Activated T-cell treated with anti-CD3 and anti-CD28 coated beads, Interleukin-2, amount 50 U/mL, for 4 hours (primary cell): ENCODE data around the gene ZNF670. TPM values are rescaled to one million over a fixed set of nuclear protein-coding genes. Genes with fewer than 3 reads are reported as not detected.

Source experiments
- ATAC-seq, 2 donors: fragments of 200-7000 bp; cut with Tn5 transposase; one replicate each; pipeline ENCODE4 v1.10.0; 2021
- DNase-seq: peaks from one replicate; pipeline ENCODE4 v3.0.0-alpha.2; 2020
- H3K27me3 Mint-ChIP-seq: one replicate; pipeline ENCODE4 v1.8.0; 2021; ENCODE audit warnings: low read depth, mixed read lengths
- H3K36me3 Mint-ChIP-seq: one replicate; pipeline ENCODE4 v1.8.0; 2022; ENCODE audit warnings: mixed read lengths; ENCODE audit not compliant: insufficient read depth
- H3K4me1 Mint-ChIP-seq: one replicate; pipeline ENCODE4 v1.8.0; 2021; ENCODE audit warnings: low read depth, mixed read lengths
- H3K4me3 Mint-ChIP-seq: one replicate; pipeline ENCODE4 v1.8.0; 2021; ENCODE audit warnings: mild to moderate bottlenecking, moderate library complexity, mixed read lengths
- H3K9me3 Mint-ChIP-seq: one replicate; pipeline ENCODE4 v1.8.0; 2021; ENCODE audit warnings: mixed read lengths
- total RNA-seq, 3 donors: library from RNA; stranded (reverse); gene quantifications; one replicate each; pipeline ENCODE4 v1.2.1, GENCODE V29; 2021

Gene ZNF670
- total RNA-seq, 3 donors from 2014 or later, result 2.8 to 3.5 (median 2.8) TPM

- Mint-ChIP-seq H3K9me3 (no peaks in the 10 kb centered on the region), H3K4me3 (peak overlapping the region; percentile 47), H3K27me3 (peaks cover 43% of the 10 kb centered on the region), H3K36me3 (no peaks in the 10 kb centered on the region), H3K4me1 (peaks cover 6% of the 10 kb centered on the region)
- ATAC-seq (no peak), DNase-seq (no peak)
These were observed 33.8 kb upstream of the ZNF670 start for GRCh38 chr1:247112479-247112781.

- Mint-ChIP-seq H3K36me3 (no peaks in the 10 kb centered on the region), H3K4me3 (peak overlapping the region; percentile 21), H3K4me1 (peaks cover 6% of the 10 kb centered on the region), H3K9me3 (no peaks in the 10 kb centered on the region), H3K27me3 (peaks cover 45% of the 10 kb centered on the region)
- ATAC-seq, result peak; percentile 41 to 47
- no peak for DNase-seq
These were observed 33.3 kb upstream of the ZNF670 start for GRCh38 chr1:247111700-247112478.

DNA sequence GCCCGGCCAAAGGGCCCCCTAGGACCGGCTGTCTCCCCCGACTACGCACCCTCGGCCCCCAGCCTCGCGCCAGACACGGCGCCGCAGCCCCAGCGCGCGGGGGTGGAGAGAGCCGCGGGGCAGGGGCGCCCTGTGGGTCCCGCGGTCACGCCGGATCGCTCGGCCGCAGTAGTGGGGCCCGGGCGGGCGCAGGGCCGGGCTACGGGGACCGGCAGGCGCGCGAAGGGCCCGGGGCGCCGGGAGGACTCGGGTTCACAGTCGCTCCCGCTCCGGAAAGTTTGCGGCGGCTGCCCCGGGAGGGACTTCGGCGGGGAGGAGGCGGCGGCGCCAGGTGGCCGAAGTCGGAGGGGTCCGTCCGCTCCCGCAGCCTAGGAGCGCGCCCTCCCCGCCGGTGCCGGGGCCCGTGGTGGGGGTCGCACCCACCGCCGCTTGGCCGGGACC is 32.7 kb upstream of the ZNF670 start:
- H3K27me3 Mint-ChIP-seq, result peaks cover 46% of the 10 kb centered on the region
- peak overlapping the region; percentile 79 for H3K4me3 Mint-ChIP-seq
- no peaks in the 10 kb centered on the region for H3K9me3 Mint-ChIP-seq
- ATAC-seq (peak; percentile 39 to 49), DNase-seq (no peak)
- no peaks in the 10 kb centered on the region for H3K36me3 Mint-ChIP-seq
- peaks cover 6% of the 10 kb centered on the region for H3K4me1 Mint-ChIP-seq

DNA sequence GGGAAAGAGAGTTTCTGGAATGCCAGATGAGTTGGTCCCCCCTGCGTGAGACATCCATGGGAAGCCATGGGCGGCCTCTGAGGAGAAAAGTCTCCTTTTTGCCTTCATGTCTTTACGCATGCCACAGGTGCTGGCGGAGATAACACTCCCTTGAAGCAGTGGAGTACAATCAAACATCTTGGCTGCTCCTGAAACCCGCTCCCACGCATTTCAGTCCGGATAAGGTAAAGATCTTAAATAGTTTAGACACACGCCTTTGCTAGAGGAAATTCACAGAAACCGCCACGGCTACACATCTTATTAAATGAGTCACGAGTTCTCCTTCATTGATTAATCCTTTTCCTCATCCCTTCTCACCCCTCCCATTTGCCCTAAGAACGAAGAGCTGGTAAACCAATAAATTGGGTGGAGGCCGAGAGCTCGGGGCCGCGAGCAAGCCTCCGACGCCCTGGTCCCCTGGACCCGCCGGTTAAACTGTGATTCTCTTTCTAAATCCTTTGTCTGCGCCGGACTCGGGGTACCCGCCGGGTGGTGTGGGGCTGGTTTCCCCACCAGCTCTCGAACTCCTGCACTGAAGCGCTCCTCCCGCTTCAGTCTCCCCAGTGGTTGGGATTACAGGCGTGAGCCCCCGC is 32.1 kb upstream of the ZNF670 start:
- DNase-seq, result peak; percentile 29
- H3K27me3 Mint-ChIP-seq, result peaks cover 51% of the 10 kb centered on the region
- peak; percentile 50 to 62 for ATAC-seq
- H3K9me3 Mint-ChIP-seq, result no peaks in the 10 kb centered on the region
- peak overlapping the region; percentile 79 for H3K4me3 Mint-ChIP-seq
- peaks cover 6% of the 10 kb centered on the region for H3K4me1 Mint-ChIP-seq
- H3K36me3 Mint-ChIP-seq, result no peaks in the 10 kb centered on the region

DNA sequence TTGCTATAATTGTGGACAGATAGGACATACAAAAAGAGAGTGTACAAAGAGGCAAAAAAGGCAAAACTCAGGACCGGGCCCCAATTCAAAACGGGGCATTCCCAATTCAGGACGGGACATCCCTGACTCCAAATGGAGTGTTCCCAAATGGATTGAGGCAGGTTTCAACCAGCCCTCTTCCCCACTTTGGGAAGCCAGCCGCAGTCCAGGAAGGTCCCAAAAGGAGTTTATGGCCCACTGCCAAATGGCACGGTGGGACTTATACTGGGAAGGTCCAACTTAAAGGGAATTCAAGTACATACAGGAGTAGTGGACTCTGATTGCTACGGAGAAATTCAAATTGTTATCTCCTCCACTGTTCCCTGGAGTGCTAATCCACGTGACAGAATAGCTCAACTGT is 29.1 kb upstream of the ZNF670 start:
- DNase-seq (no peak), ATAC-seq (no peak)
- Mint-ChIP-seq H3K4me1 (peaks cover 18% of the 10 kb centered on the region), H3K4me3 (no peak overlapping the region), H3K27me3 (peaks cover 44% of the 10 kb centered on the region), H3K36me3 (peaks cover 1% of the 10 kb centered on the region), H3K9me3 (no peaks in the 10 kb centered on the region)

DNA sequence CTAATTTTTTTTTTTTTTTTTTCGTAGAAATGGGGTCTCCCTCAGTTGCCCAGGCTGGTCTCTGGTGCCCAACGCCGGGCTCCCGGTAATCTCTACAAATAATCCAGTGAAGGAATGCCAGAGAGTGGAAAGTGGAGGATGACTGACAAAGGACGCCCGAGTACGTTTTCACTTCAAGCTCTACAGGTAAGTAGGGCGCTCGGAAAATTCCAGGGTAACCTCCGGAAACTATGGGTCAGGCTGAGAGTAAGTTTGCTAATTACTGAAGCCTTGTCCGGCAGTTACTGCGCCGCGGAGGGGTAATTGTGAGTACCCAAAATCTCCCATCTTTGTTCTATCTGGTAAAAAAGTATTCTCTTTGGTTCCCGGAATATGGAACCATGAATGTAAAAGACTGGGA is 27.4 kb upstream of the ZNF670 start:
- no peak for DNase-seq
- peaks cover 18% of the 10 kb centered on the region for H3K36me3 Mint-ChIP-seq
- ATAC-seq, result no peak

GRCh38 chr1:247104965-247105364 is 26.4 kb upstream of the ZNF670 start:
- Mint-ChIP-seq H3K9me3 (peaks cover 19% of the 10 kb centered on the region), H3K27me3 (peaks cover 35% of the 10 kb centered on the region), H3K4me1 (peaks cover 14% of the 10 kb centered on the region), H3K4me3 (peak overlapping the region; percentile 6), H3K36me3 (peaks cover 26% of the 10 kb centered on the region)
- DNase-seq (no peak), ATAC-seq (no peak)

More for the DNA sequence above, 27.4 kb upstream of the ZNF670 start:
- H3K4me1 Mint-ChIP-seq, result peaks cover 19% of the 10 kb centered on the region
- H3K4me3 Mint-ChIP-seq, result no peak overlapping the region
- peaks cover 39% of the 10 kb centered on the region for H3K27me3 Mint-ChIP-seq
- peaks cover 12% of the 10 kb centered on the region for H3K9me3 Mint-ChIP-seq

DNA sequence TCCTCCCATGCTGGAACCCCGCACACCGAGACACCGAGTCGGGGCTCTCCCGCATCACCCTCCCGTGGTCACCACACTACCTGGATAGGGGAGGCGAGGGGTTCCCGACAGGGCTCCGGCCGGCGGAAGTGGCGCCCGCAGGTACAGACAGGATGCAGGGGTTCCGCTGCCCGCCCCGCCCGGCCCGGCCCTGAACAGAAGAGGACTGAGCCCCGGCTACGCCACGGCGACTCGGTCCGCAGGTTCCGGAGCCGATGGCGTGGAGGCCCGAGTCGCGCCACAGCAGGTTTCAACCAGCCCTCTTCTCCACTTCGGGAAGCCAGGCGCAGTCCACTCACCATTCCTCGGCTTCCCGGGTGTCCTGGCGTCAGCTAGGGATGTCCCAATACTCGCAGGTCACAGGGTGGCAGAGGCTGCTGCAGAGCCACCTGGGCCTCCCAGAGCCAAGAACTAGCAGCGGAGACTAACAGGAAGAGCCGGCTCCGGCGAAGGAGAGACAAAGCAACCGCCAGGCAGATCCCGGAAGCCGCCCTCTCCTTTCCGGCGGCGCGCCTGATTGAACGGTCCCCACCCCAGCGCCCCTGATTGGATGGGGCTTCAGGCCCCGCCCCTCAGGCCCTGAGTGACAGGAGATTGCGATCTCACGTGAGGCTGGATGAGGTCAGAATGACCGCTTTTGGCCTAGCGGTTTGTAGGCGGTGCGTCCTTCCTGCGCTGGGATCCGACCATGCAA is 25.4 kb upstream of the ZNF670 start, which contains the start of gene ZNF669:
Gene ZNF669 (minus strand): TSS at position 498 of the 733 bp plus-strand sequence. CDS start 157 bp downstream, at position 341.
- Mint-ChIP-seq H3K4me1 (peaks cover 14% of the 10 kb centered on the region), H3K4me3 (peak within 1 kb of the TSS; percentile 91), H3K36me3 (peaks cover 27% of the 10 kb centered on the region), H3K27me3 (peaks cover 25% of the 10 kb centered on the region), H3K9me3 (peaks cover 19% of the 10 kb centered on the region)
- ATAC-seq (peak; percentile 100), DNase-seq (peak; percentile 85)

GRCh38 chr1:247102381-247102780 is 23.8 kb upstream of the ZNF670 start:
- peaks cover 39% of the 10 kb centered on the region for H3K36me3 Mint-ChIP-seq

DNA sequence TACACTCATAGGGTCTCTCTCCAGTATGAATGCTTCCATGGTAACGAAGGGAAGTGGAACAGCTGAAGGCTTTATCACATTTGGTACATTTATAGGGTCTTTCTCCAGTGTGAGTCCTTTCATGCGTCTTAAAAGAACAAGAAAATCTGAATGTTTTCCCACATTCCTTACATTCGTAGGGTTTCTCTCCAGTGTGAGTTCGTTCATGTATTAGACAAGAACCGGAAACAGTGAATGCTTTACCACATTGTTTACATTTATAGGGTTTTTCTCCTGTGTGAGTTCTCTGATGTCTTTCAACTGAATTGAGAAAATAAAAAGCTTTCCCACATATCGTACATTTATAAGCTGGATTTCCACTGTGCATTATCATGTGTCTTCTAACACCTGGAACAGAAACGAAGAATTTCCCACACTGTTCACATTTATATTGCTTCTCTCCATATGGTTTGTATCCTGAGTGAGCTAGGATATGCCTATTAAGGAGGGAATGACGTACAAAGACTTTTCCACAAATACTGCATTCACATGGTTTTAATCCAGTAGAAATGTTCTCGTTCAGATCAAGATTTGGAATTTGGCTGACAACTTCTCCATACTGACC is 22.2 kb upstream of the ZNF670 start:
- Mint-ChIP-seq H3K27me3 (peaks cover 2% of the 10 kb centered on the region), H3K9me3 (peaks cover 43% of the 10 kb centered on the region), H3K4me3 (no peak overlapping the region), H3K4me1 (peaks cover 14% of the 10 kb centered on the region), H3K36me3 (peaks cover 49% of the 10 kb centered on the region)
- no peak for ATAC-seq
- no peak for DNase-seq

More at GRCh38 chr1:247102381-247102780, 23.8 kb upstream of the ZNF670 start:
- H3K9me3 Mint-ChIP-seq, result peaks cover 28% of the 10 kb centered on the region
- peaks cover 14% of the 10 kb centered on the region for H3K4me1 Mint-ChIP-seq
- no peak for ATAC-seq
- peak overlapping the region; percentile 91 for H3K4me3 Mint-ChIP-seq
- no peak for DNase-seq
- peaks cover 10% of the 10 kb centered on the region for H3K27me3 Mint-ChIP-seq

DNA sequence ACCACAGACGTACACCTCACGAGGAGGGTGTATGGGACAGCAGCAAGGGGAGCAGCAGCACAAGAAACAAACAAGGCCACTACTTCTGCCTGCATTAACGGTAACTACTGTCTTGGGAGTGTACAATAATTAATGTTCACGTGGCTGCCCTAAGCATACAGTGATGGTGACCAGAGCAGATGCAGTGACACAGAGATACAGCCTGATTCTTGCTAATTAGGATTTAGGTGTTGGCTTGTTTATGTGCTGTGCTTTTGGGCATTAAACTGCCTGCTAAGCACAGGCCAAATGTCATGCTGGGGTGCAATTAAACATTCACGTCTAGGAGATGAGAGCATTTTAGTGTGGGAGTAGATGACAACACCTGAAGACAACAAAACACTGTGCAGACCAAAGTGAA is 18.3 kb upstream of the ZNF670 start:
- ATAC-seq, result no peak
- peaks cover 41% of the 10 kb centered on the region for H3K36me3 Mint-ChIP-seq
- no peak for DNase-seq
- no peaks in the 10 kb centered on the region for H3K4me1 Mint-ChIP-seq
- H3K9me3 Mint-ChIP-seq, result peaks cover 45% of the 10 kb centered on the region
- no peaks in the 10 kb centered on the region for H3K27me3 Mint-ChIP-seq
- H3K4me3 Mint-ChIP-seq, result no peak overlapping the region

- Mint-ChIP-seq H3K9me3 (peaks cover 41% of the 10 kb centered on the region), H3K4me1 (no peaks in the 10 kb centered on the region), H3K27me3 (no peaks in the 10 kb centered on the region), H3K4me3 (no peak overlapping the region), H3K36me3 (peaks cover 37% of the 10 kb centered on the region)
- ATAC-seq (no peak), DNase-seq (no peak)
These were observed 17.9 kb upstream of the ZNF670 start for GRCh38 chr1:247096544-247096943.

GRCh38 chr1:247096112-247096511 is 17.5 kb upstream of the ZNF670 start:
- DNase-seq (no peak), ATAC-seq (no peak)
- Mint-ChIP-seq H3K4me3 (no peak overlapping the region), H3K36me3 (peaks cover 33% of the 10 kb centered on the region), H3K27me3 (no peaks in the 10 kb centered on the region), H3K4me1 (no peaks in the 10 kb centered on the region), H3K9me3 (peaks cover 40% of the 10 kb centered on the region)

- Mint-ChIP-seq H3K9me3 (peaks cover 7% of the 10 kb centered on the region), H3K27me3 (no peaks in the 10 kb centered on the region), H3K4me3 (no peak overlapping the region), H3K36me3 (no peaks in the 10 kb centered on the region), H3K4me1 (no peaks in the 10 kb centered on the region)
- no peak for ATAC-seq
- no peak for DNase-seq
These were observed 11.8 kb upstream of the ZNF670 start for GRCh38 chr1:247090455-247090854.
